GM18511 (cell line): ENCODE results near the gene CRCP.
"Not testable (repeated sequence)": the region's sequence is repeated elsewhere in the genome, so short reads cannot be mapped to it uniquely, and the experiment has no call there.

Source experiments
- ATAC-seq: cut with Tn5 transposase; IDR thresholded peaks from one replicate; pipeline ENCODE4 v1.9.1; 2021; ENCODE audit warnings: mild to moderate bottlenecking, moderate library complexity; ENCODE audit not compliant: unreplicated experiment

Gene CRCP

DNA sequence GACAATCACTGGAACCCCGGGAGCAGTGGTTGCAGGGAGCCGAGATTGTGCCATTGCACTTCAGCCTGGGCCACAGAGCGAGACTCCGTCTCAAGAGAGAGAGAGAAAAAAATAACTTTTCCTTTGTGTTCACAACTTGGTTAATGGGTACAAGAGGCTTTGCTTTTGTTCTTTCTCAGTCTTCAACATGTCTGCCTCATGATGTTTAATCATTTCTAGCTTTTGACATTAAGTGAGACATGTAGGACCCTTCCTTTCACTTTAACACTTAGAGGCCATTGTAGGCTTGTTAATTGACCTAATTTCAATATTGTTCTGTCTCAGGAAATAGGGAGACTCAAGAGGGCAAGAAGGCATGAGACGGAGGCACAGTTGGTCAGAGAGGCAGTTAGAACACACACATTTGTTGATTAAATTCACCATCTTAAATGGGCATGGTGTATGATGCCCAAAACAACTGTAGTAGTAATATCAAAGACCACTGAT, 9.3 kb upstream of the CRCP start:
- no peak for ATAC-seq

GRCh38 chr7:66108410-66108809, 6.2 kb upstream of the CRCP start:
- ATAC-seq: not testable (repeated sequence)

DNA sequence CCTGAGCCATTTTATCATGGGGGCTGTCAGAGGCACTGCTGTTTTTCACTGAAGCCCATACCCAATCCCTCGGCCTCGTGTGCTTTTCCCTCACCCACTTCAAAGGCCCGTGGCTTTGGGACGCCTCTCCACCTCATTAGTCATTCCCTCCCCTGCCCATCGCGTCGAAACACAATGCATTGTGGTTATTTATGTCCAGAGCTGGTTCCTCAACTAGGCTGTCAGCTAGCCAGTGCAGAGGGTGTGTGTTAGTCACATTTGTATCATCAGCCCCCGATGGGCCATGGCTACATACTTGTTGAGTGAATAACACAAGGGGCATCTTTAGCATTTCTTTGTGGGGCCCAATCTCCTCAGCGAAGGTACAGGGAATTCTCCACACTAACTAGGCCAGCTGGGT, 3.8 kb upstream of the CRCP start:
- no peak for ATAC-seq

DNA sequence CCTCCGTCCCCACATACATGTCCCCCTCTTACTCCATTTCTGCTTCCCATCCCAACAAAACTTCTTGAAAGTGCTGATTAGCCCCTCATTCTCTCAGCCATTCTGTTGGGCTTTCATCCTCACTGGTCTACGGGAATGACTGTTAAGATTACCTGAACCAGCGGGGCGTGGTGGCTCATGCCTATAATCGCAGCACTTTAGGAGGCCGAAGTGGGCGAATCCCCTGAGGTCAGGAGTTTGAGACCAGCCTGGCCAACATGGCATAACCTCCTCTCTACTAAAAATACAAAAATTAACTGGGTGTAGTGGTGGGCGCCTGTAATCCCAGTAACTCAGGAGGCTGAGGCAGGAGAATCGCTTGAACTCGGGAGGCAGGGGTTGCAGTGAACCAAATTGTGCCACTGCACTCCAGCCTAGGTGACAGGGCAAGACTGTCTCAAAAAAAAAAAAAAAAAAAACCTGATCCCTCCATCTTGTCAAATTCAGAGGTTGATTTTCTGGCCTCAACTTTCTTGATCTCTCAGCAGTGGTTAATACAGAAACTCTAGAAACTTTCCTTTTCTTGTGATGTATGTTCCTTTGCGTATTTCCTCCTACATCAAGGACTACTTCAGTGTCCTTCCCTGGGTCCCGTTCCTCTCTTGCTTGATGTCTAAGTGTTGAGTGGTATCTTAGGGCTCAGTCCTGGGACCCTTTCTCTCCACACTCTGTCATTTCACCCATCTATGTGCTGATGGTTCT, 2.2 kb downstream of the CRCP start:
- ATAC-seq: not testable (repeated sequence)

- no peak for ATAC-seq
Measured at GRCh38 chr7:66118603-66119002, 4.0 kb downstream of the CRCP start.

DNA sequence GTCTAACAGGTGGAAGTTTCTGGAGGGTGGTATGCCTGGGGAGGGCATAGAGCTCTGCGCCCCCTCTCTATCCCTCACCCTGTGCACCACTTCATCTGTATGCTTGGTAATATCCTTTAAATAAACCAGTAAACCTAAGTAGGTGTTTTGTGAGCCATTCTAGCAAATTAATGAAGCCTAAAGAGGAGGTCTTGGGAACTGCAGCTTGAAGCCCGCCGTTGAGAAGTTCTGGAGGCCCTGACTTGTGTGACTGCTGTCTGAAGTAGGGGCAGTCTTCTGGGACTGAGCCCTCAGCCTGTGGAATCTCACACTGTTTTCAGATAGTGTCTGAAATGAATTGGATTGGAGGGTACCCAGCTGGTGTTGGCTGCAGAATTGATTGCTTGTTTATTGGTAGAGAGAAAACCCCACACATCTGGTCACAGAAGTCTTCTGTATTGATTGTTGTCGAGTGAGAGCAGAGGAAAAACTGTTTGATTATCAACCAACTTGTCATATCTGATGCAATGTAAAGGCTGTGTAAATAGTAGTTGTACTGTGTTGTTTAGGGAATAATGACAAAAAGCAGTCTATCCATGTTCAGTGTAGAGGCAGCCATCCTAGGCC, 4.7 kb downstream of the CRCP start:
- no peak for ATAC-seq

DNA sequence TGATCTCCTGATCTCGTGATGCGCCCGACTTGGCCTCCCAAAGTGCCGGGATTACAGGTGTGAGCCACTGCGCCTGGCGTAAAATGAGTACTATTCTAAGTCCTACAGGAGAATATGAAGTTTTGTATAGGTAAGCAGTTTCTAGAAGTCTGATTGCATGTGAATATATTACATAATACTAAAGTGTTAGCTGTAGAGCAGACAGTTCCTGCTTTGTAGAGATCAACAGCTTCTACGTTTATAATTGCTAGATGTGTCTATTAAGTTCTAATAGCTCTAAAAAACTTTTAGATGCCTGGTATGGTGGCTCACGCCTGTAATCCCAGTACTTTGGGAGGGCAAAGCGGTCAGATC, 8.5 kb downstream of the CRCP start:
- ATAC-seq: no peak

DNA sequence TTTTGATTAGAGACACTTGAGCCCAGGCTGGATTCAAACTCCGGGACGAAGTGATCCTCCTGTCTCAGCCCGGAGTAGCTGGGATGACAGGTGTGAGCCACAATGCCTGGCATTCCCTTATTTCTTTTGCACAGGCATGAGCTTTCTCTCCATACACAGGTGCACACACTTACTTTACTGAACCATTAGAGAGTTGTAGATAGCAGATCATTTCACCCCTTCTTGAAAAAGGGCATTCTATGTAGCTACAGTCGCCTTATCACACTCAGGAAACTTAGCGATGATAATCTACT, 9.9 kb downstream of the CRCP start:
- ATAC-seq: not testable (repeated sequence)

- ATAC-seq: no peak
Measured at GRCh38 chr7:66125052-66125694, 10.5 kb downstream of the CRCP start.

- ATAC-seq: not testable (repeated sequence)
Measured at GRCh38 chr7:66125781-66126352, 11.2 kb downstream of the CRCP start.

DNA sequence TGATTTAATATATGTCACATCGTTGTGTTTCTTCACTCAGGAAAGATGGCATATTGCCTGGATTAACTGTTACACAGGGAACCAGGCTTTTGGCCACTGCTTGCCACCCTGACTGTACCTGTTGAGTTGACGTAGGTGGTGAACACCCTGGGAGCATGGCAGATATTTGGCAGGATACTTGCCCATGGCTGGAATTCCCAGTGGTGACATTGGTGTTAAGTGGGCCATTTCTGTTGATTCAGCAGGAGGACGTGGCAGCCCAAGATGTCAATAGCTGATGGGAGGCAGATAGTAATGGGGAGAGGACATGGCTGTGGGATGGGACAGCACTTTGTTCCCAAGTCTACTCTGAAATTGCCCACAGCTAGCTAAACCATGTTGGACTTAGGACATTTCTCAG, 12.5 kb downstream of the CRCP start:
- ATAC-seq: not testable (repeated sequence)

DNA sequence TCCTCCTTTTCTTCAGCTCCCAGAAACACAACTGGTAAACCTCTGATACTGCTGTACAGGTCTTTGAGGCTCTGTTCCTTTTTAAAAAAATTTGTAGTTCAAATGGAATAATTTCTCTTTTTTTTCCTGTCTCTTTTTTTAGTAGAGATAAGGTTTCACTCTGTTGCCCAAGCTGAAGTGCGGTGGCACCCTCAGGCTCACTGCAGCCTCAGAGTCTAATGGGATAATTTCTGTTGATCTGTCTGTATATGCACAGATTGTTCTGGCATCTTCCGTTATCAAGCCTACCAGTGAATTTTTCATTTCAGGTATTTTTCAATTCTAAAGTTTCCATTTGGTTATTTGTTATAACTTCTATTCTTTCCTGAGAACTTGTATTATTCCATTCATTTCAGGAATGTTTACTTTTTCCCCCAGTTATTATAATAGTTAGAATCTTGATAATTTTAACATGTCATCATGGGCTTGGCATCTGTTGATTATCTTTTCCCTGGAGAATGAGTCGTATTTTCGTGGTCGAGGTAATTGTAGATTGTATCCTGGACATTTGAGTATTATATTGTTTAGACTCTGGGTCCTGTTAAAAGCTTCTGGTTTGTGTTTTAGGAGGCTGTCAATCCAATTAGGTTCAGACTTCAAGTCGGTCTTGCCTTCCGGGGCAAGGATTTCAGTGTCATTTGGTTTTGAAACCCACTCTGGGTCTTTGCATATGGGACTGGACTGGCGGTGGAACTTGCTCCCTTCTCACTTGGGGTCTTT, 24.5 kb downstream of the CRCP start:
- no peak for ATAC-seq

DNA sequence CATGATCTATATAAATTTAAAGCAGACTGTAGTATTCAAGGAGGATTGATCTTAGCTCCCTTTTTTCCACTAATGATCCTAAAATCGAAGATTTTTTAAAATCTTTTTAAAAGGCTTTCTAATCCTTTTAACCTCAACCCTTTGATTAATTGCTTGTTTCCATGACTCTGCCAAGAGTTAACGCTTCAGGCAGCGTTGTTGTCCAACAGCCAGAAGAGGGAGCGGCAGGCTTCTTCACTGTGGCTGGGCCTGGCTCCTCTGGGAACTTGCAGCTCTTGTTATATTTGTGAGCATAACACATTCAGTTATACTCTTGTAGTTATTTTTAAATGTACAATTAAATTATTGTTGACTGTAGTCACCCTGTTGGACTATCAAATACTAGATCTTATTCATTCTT, 26.3 kb downstream of the CRCP start:
- no peak for ATAC-seq

- ATAC-seq: no peak
Measured at GRCh38 chr7:66142334-66142733, 27.7 kb downstream of the CRCP start.

DNA sequence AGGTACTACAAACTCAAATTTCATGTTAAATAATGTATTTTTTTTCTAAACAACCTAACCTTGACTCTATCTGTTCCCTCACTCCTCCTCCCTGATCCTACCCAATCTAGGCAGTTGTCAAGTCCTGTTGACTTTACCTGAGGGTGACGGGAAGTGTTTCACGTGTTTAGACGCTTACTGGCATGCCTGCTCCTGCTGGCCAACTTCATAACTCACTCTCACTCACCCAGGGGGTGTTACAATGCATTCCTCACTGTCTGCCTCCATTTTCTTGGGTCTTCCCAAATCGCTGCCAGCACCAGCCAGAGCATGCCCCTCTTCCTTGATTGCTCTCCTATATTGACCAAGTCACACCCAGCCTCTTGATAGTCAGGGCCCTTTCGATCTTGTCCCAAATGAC, 28.3 kb downstream of the CRCP start:
- ATAC-seq: no peak

DNA sequence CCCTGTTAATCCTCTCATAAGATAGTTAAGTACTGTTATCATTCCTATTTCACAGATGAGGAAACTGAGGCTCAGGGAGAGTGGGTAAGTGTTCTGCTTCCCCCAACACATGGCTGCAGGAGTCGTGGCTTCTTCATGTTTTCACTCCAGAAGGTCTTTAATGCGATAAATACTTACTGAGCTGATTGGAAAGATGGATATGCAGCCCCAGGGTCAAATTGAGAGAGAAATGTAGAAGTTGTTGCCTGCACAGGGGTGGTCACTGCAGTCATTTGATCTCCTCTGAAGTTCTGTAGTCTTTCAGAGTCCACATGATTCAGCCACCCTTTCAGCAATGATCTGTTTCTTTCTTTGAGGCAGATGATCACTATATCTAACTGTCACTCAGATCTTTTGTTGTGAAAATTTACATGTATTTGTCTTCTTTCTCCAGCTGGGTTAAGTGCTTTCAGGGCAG, 29.3 kb downstream of the CRCP start:
- ATAC-seq: no peak

- no peak for ATAC-seq
Measured at GRCh38 chr7:66145400-66146104, 30.9 kb downstream of the CRCP start.

GRCh38 chr7:66146701-66147100, 32.1 kb downstream of the CRCP start:
- ATAC-seq: no peak

DNA sequence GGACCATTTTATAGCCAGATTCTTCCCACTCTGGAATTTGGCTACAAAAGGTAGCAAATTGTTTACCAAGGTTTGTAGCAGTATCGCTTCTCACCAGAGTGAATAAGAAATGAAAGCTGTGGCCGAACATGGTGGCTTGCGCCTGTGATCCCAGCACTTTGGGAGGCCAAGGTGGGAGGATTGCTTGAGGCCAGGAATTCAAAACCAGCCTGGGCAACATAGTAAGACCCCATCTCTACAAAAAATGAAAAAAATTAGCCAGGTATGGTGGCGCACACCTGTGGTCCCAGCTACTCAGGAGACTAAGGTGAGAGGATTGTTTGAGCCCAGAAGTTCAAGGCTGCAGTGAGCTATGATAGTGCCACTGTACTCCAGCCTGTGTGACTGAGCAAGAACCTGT, 33.0 kb downstream of the CRCP start:
- ATAC-seq: not testable (repeated sequence)

- no peak for ATAC-seq
Measured at GRCh38 chr7:66150471-66150870, 35.8 kb downstream of the CRCP start.
